Mesothelial cell of epicardium (in vitro differentiated cells): Measurements from ENCODE around the gene PIGR. TPM values are rescaled to one million over a fixed set of nuclear protein-coding genes. Genes with fewer than 3 reads are reported as not detected.

Source experiments
- DNase-seq, 2 experiments: peaks; one replicate each; pipeline ENCODE4 v3.0.0; 2021; ENCODE audit warnings: low spot score in 2 of 2; ENCODE audit not compliant: unreplicated experiment in 2 of 2
- H3K27ac Mint-ChIP-seq: 2 replicates; pipeline ENCODE4 v1.8.0; 2021; ENCODE audit warnings: mixed read lengths
- H3K27me3 Mint-ChIP-seq: 2 replicates; pipeline ENCODE4 v1.8.0; 2021; ENCODE audit warnings: low read depth, mixed read lengths
- H3K36me3 Mint-ChIP-seq: 2 replicates; pipeline ENCODE4 v1.8.0; 2021; ENCODE audit warnings: mixed read lengths
- H3K4me1 Mint-ChIP-seq: 2 replicates; pipeline ENCODE4 v1.8.0; 2021; ENCODE audit warnings: mixed read lengths
- H3K4me3 Mint-ChIP-seq: 2 replicates; pipeline ENCODE4 v1.8.0; 2021; ENCODE audit warnings: mild to moderate bottlenecking, moderate library complexity, mixed read lengths
- H3K9me3 Mint-ChIP-seq: 2 replicates; pipeline ENCODE4 v1.8.0; 2021; ENCODE audit warnings: mixed read lengths
- CTCF ChIP-seq: fragments of 200-600 bp; sonication (generic); IDR thresholded peaks from one replicate; pipeline ENCODE4 v1.5.0; 2021; ENCODE audit warnings: antibody characterized with exemption; ENCODE audit not compliant: unreplicated experiment
- total RNA-seq: library from RNA; stranded (reverse); gene quantifications from 3 replicates; pipeline ENCODE4 v1.2.1, GENCODE V29; 2021

Gene PIGR
- total RNA-seq, 1 donor from 2014 or later, result not detected

GRCh38 chr1:206892351-206892984 lies 53.8 kb downstream of the PIGR start:
- Mint-ChIP-seq H3K36me3 (no peaks in the 10 kb centered on the region), H3K9me3 (no peaks in the 10 kb centered on the region), H3K4me1 (peaks cover 11% of the 10 kb centered on the region), H3K4me3 (no peak overlapping the region), H3K27me3 (peaks cover 6% of the 10 kb centered on the region), H3K27ac (no peak overlapping the region)
- TF ChIP-seq CTCF, result no peak
- no peak for DNase-seq

GRCh38 chr1:206891412-206891811 lies 54.9 kb downstream of the PIGR start:
- H3K4me3 Mint-ChIP-seq, result no peak overlapping the region

GRCh38 chr1:206890125-206891060 lies 55.9 kb downstream of the PIGR start:
- no peak for TF ChIP-seq CTCF
- H3K9me3 Mint-ChIP-seq, result no peaks in the 10 kb centered on the region
- no peak for DNase-seq
- H3K27ac Mint-ChIP-seq, result no peak overlapping the region
- H3K4me3 Mint-ChIP-seq, result no peak overlapping the region
- H3K4me1 Mint-ChIP-seq, result peaks cover 9% of the 10 kb centered on the region
- no peaks in the 10 kb centered on the region for H3K36me3 Mint-ChIP-seq
- H3K27me3 Mint-ChIP-seq, result peaks cover 8% of the 10 kb centered on the region

More at GRCh38 chr1:206891412-206891811, 54.9 kb downstream of the PIGR start:
- Mint-ChIP-seq H3K4me1 (peaks cover 11% of the 10 kb centered on the region), H3K27me3 (peaks cover 8% of the 10 kb centered on the region), H3K36me3 (no peaks in the 10 kb centered on the region), H3K27ac (no peak overlapping the region), H3K9me3 (no peaks in the 10 kb centered on the region)
- TF ChIP-seq CTCF, result no peak
- DNase-seq, result no peak

GRCh38 chr1:206887701-206888100 lies 58.6 kb downstream of the PIGR start:
- no peak overlapping the region for H3K4me3 Mint-ChIP-seq
- no peaks in the 10 kb centered on the region for H3K36me3 Mint-ChIP-seq

GRCh38 chr1:206886831-206887230 lies 59.4 kb downstream of the PIGR start:
- Mint-ChIP-seq H3K27ac (no peak overlapping the region), H3K36me3 (no peaks in the 10 kb centered on the region), H3K4me1 (peaks cover 4% of the 10 kb centered on the region), H3K9me3 (peaks cover 9% of the 10 kb centered on the region), H3K27me3 (peaks cover 10% of the 10 kb centered on the region), H3K4me3 (no peak overlapping the region)
- DNase-seq, result no peak
- no peak for TF ChIP-seq CTCF

More at GRCh38 chr1:206887701-206888100, 58.6 kb downstream of the PIGR start:
- H3K27ac Mint-ChIP-seq, result no peak overlapping the region
- no peak for TF ChIP-seq CTCF
- H3K27me3 Mint-ChIP-seq, result peaks cover 10% of the 10 kb centered on the region
- DNase-seq, result no peak
- peaks cover 4% of the 10 kb centered on the region for H3K4me1 Mint-ChIP-seq
- H3K9me3 Mint-ChIP-seq, result peaks cover 5% of the 10 kb centered on the region
